Neural progenitor cell (in vitro differentiated cells): Measurements from ENCODE around the gene MTX1. TPM values are rescaled to one million over a fixed set of nuclear protein-coding genes. Genes with fewer than 3 reads are reported as not detected.
"Not testable (repeated sequence)": the region's sequence is repeated elsewhere in the genome, so short reads cannot be mapped to it uniquely, and the experiment has no call there.

Source experiments
- DNase-seq: peaks from one replicate; pipeline ENCODE4 v3.0.0-alpha.2; 2016; ENCODE audit warnings: low spot score
- H2AFZ ChIP-seq: fragments of 200-600 bp; sonication (generic); replicated peaks from 2 replicates; pipeline ENCODE4 v1.6.1; 2016; ENCODE audit warnings: antibody characterized with exemption
- H3F3A ChIP-seq: fragments of 200-600 bp; sonication (generic); 2 replicates; pipeline ENCODE4 v1.6.1; 2016; ENCODE audit warnings: antibody characterized with exemption, low read depth
- H3K27ac ChIP-seq: fragments of 200-600 bp; sonication (generic); 2 replicates; pipeline ENCODE4 v1.5.1; 2016; ENCODE audit warnings: mild to moderate bottlenecking
- H3K27me3 ChIP-seq: fragments of 200-600 bp; sonication (generic); 2 replicates; pipeline ENCODE4 v1.6.1; 2016; ENCODE audit warnings: mild to moderate bottlenecking, moderate library complexity
- H3K36me3 ChIP-seq: fragments of 200-600 bp; sonication (generic); 2 replicates; pipeline ENCODE4 v1.5.1; 2016
- H3K4me1 ChIP-seq: fragments of 200-600 bp; sonication (generic); 2 replicates; pipeline ENCODE4 v1.6.1; 2016; ENCODE audit warnings: mixed run types
- H3K4me2 ChIP-seq: fragments of 200-600 bp; sonication (generic); 2 replicates; pipeline ENCODE4 v1.6.1; 2016
- H3K4me3 ChIP-seq: fragments of 200-600 bp; sonication (generic); 2 replicates; pipeline ENCODE4 v1.5.1; 2016
- H3K79me2 ChIP-seq: fragments of 200-600 bp; sonication (generic); 2 replicates; pipeline ENCODE4 v1.6.1; 2016; ENCODE audit warnings: low read depth
- H3K9ac ChIP-seq: fragments of 200-600 bp; sonication (generic); 2 replicates; pipeline ENCODE4 v1.6.1; 2016
- H3K9me3 ChIP-seq: fragments of 200-600 bp; sonication (generic); 2 replicates; pipeline ENCODE4 v1.5.1; 2016; ENCODE audit warnings: low read depth
- H4K20me1 ChIP-seq: fragments of 200-600 bp; sonication (generic); 2 replicates; pipeline ENCODE4 v1.6.1; 2016; ENCODE audit warnings: low read depth
- H3K27ac Mint-ChIP-seq: 3 replicates; pipeline ENCODE4 v1.8.0; 2021; ENCODE audit warnings: mixed read lengths
- H3K27me3 Mint-ChIP-seq: 2 replicates; pipeline ENCODE4 v1.8.0; 2022; ENCODE audit warnings: low read depth, mild to moderate bottlenecking, inconsistent platforms, moderate library complexity, mixed read lengths; ENCODE audit not compliant: insufficient read depth
- H3K36me3 Mint-ChIP-seq: 3 replicates; pipeline ENCODE4 v1.8.0; 2021; ENCODE audit warnings: mixed read lengths
- H3K4me1 Mint-ChIP-seq: 3 replicates; pipeline ENCODE4 v1.8.0; 2021; ENCODE audit warnings: mixed read lengths
- H3K4me3 Mint-ChIP-seq: 3 replicates; pipeline ENCODE4 v1.8.0; 2021; ENCODE audit warnings: mild to moderate bottlenecking, moderate library complexity, mixed read lengths
- H3K9me3 Mint-ChIP-seq: 3 replicates; pipeline ENCODE4 v1.8.0; 2020; ENCODE audit warnings: mixed read lengths
- EZH2 ChIP-seq: fragments of 200-600 bp; sonication (generic); IDR thresholded peaks from 2 replicates; pipeline ENCODE4 v1.6.1; 2017; ENCODE audit warnings: antibody characterized with exemption, mild to moderate bottlenecking, moderate library complexity
- EZH2phosphoT487 ChIP-seq: fragments of 200-600 bp; sonication (generic); IDR thresholded peaks from 2 replicates; pipeline ENCODE4 v1.6.1; 2017; ENCODE audit warnings: antibody characterized with exemption
- total RNA-seq: library from RNA; depleted of rRNA; stranded (reverse); fragments of >200 nt; gene quantifications from 2 replicates; pipeline ENCODE4 v1.2.3, GENCODE V29; 2015; ENCODE audit warnings: low replicate concordance
- TF ChIP-seq, protein P1 (sequence below): fragments of 200-600 bp; sonication (generic); IDR thresholded peaks from 2 replicates; pipeline ENCODE4 v1.5.1; 2017; ENCODE audit warnings: antibody characterized with exemption, mild to moderate bottlenecking

Gene MTX1
- total RNA-seq, 1 donor from 2014 or later: 25.6 TPM

DNA sequence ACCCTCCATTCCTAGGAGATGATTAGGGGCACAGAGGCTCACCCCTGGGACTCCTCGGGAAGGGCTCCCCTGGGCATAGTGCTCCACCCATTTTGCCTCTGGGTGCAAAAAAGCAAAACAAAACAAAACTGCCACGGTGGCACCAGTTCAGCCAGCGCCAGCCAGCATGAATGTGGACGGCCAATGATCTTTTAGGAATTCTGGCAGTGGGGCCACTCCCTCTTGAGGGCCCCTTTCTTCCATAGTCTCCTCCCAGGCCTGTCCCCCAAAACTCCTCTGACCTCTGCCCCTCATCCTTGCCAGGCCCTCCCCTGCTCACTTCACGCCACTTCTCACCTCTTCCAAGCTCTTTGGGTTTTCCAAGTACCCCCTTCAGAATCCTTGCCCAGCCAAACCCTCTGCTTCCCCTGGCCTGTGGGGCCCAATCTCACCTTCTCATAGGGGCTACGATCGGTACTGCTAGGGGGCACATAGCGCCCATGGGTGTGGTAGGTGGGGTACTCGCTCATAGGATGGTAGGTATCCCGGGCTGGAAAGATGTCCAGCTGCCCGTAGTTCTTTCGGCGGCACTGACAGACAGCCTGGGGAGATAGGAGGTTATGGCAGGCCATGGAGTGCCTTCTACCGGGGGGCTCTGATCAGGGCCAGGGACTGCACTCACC is 21.6 kb upstream of the MTX1 start:
- Mint-ChIP-seq H3K9me3 (peaks cover 5% of the 10 kb centered on the region), H3K4me1 (peaks cover 9% of the 10 kb centered on the region), H3K27me3 (peaks cover 17% of the 10 kb centered on the region), H3K36me3 (peaks cover 10% of the 10 kb centered on the region), H3K27ac (peak overlapping the region; percentile 58), H3K4me3 (no peak overlapping the region)
- H3K4me2 ChIP-seq: no peak overlapping the region
- H4K20me1 ChIP-seq: no peaks in the 10 kb centered on the region
- H3K9ac ChIP-seq: no peak overlapping the region
- no peak overlapping the region for H2AFZ ChIP-seq
- H3K79me2 ChIP-seq: no peaks in the 10 kb centered on the region
- H3K4me3 ChIP-seq: no peak overlapping the region
- peaks cover 5% of the 10 kb centered on the region for H3K4me1 ChIP-seq
- H3F3A ChIP-seq: peaks cover 8% of the 10 kb centered on the region
- no peak overlapping the region for H3K27ac ChIP-seq
- no peaks in the 10 kb centered on the region for H3K36me3 ChIP-seq
- H3K27me3 ChIP-seq: no peaks in the 10 kb centered on the region
- no peak for DNase-seq
- no peaks in the 10 kb centered on the region for H3K9me3 ChIP-seq
- TF ChIP-seq, protein P1, sequence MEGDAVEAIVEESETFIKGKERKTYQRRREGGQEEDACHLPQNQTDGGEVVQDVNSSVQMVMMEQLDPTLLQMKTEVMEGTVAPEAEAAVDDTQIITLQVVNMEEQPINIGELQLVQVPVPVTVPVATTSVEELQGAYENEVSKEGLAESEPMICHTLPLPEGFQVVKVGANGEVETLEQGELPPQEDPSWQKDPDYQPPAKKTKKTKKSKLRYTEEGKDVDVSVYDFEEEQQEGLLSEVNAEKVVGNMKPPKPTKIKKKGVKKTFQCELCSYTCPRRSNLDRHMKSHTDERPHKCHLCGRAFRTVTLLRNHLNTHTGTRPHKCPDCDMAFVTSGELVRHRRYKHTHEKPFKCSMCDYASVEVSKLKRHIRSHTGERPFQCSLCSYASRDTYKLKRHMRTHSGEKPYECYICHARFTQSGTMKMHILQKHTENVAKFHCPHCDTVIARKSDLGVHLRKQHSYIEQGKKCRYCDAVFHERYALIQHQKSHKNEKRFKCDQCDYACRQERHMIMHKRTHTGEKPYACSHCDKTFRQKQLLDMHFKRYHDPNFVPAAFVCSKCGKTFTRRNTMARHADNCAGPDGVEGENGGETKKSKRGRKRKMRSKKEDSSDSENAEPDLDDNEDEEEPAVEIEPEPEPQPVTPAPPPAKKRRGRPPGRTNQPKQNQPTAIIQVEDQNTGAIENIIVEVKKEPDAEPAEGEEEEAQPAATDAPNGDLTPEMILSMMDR: no peak
- no peak for TF ChIP-seq EZH2phosphoT487

DNA sequence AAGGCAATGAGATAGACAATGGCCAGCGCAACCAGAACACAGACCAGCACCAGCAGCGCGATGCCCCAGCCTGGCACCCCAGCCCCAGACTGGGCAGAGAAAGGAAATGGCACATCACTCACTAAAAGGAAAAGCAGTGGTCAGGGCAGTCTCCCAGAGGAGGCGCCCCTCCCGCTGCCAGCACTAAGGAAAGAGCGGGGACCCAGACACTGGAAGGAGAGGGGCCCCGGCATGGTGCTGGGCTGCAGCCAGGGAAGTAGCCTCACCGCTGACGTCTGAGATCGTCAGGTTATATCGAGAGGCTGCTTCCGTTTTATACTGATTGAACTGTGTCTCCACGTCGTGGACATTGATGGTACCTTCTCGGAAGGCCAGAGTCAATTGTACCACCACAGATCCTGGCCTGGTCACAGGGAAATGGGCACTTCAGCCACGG is 21.0 kb upstream of the MTX1 start:
- H3K36me3 Mint-ChIP-seq: peaks cover 7% of the 10 kb centered on the region
- Histone ChIP-seq H3K4me2 (no peak overlapping the region), H3K4me3 (no peak overlapping the region), H4K20me1 (no peaks in the 10 kb centered on the region), H3K79me2 (no peaks in the 10 kb centered on the region), H3F3A (peaks cover 8% of the 10 kb centered on the region), H3K9me3 (no peaks in the 10 kb centered on the region), H2AFZ (no peak overlapping the region), H3K9ac (no peak overlapping the region), H3K4me1 (peaks cover 7% of the 10 kb centered on the region), H3K27ac (no peak overlapping the region), H3K27me3 (no peaks in the 10 kb centered on the region), H3K36me3 (no peaks in the 10 kb centered on the region)
- no peak for DNase-seq
- no peak overlapping the region for H3K4me3 Mint-ChIP-seq
- H3K27me3 Mint-ChIP-seq: peaks cover 20% of the 10 kb centered on the region
- H3K9me3 Mint-ChIP-seq: peaks cover 7% of the 10 kb centered on the region
- H3K4me1 Mint-ChIP-seq: peaks cover 14% of the 10 kb centered on the region
- peak overlapping the region; percentile 58 for H3K27ac Mint-ChIP-seq
- TF ChIP-seq EZH2 (no peak), EZH2phosphoT487 (no peak)
- TF ChIP-seq, protein P1: no peak

DNA sequence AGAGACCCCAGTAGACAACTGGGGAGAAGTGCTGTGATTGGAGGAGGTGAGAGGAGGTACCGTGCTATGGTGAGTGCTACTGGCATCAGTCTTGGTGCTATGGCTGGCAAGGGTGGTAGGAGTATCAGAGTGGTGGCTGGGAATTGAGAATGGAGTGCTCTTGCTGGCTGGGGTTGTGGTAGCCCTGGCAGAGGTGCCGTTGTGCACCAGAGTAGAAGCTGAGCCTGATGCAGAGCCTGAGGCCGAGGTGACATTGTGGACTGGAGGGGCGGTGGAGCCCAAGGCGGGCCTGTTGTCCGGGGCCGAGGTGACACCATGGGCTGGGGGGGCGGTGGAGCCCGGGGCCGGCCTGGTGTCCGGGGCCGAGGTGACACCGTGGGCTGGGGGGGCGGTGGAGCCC is 20.2 kb upstream of the MTX1 start:
- Mint-ChIP-seq H3K4me1 (peaks cover 16% of the 10 kb centered on the region), H3K36me3 (peaks cover 7% of the 10 kb centered on the region), H3K9me3 (peaks cover 7% of the 10 kb centered on the region), H3K27me3 (peaks cover 20% of the 10 kb centered on the region), H3K4me3 (peak overlapping the region; percentile 42), H3K27ac (peak overlapping the region; percentile 92)
- TF ChIP-seq EZH2phosphoT487 (no peak), EZH2 (no peak)
- TF ChIP-seq, protein P1: no peak
- Histone ChIP-seq H3K9ac (no peak overlapping the region), H3K36me3 (no peaks in the 10 kb centered on the region), H3K4me1 (peaks cover 15% of the 10 kb centered on the region), H3K9me3 (no peaks in the 10 kb centered on the region), H3K4me3 (no peak overlapping the region), H4K20me1 (no peaks in the 10 kb centered on the region), H3K27me3 (no peaks in the 10 kb centered on the region), H3K27ac (no peak overlapping the region), H3K4me2 (no peak overlapping the region), H3F3A (peaks cover 12% of the 10 kb centered on the region), H2AFZ (no peak overlapping the region), H3K79me2 (no peaks in the 10 kb centered on the region)
- no peak for DNase-seq

DNA sequence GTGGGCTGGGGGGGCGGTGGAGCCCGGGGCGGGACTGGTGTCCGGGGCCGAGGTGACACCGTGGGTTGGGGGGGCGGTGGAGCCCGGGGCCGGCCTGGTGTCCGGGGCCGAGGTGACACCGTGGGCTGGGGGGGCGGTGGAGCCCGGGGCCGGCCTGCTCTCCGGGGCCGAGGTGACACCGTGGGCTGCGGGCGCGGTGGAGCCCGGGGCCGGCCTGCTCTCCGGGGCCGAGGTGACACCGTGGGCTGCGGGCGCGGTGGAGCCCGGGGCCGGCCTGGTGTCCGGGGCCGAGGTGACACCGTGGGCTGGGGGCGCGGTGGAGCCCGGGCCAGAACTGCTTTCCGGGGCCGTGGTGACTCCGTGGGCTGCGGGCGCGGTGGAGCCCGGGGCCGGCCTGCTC is 18.6 kb upstream of the MTX1 start:
- Histone ChIP-seq H3F3A (peaks cover 24% of the 10 kb centered on the region), H3K4me1 (peaks cover 15% of the 10 kb centered on the region)
- not testable (repeated sequence) for H3K9me3 ChIP-seq, H3K4me3 ChIP-seq, H3K4me2 ChIP-seq, H3K36me3 Mint-ChIP-seq, DNase-seq, H2AFZ ChIP-seq, H3K27ac ChIP-seq, H3K36me3 ChIP-seq, H3K9me3 Mint-ChIP-seq, H3K4me3 Mint-ChIP-seq, H3K9ac ChIP-seq, H3K27me3 ChIP-seq, H3K27ac Mint-ChIP-seq, H3K79me2 ChIP-seq, H4K20me1 ChIP-seq
- Mint-ChIP-seq H3K4me1 (peaks cover 27% of the 10 kb centered on the region), H3K27me3 (peaks cover 24% of the 10 kb centered on the region)
